K562 (cell line): Measurements from ENCODE around the gene EPHB2. TPM values are rescaled to one million over a fixed set of nuclear protein-coding genes. Genes with fewer than 3 reads are reported as not detected.

Experiments
- ATAC-seq: fragments of 200-7000 bp; cut with Tn5 transposase; 3 replicates; pipeline ENCODE4 v1.9.1; 2020; ENCODE audit warnings: moderate library complexity
- BruUV-seq: library from RNA; stranded (reverse); fragments of 400-500 nt; replicated peaks from 2 replicates; lab custom pipeline; 2021; lab: Mats Ljungman, UMichigan
- CTCF ChIA-PET: fragments of 300-600 bp; formaldehyde crosslinking; extraction: SDS; loops from one replicate; lab custom pipeline; 2021; ENCODE audit warnings: low intra/inter-chr PET ratio; lab: Yijun Ruan, JAX
- POLR2A ChIA-PET: fragments of 300-600, 350-650 bp; sonication (Branson Sonifier 250); formaldehyde crosslinking; extraction: SDS; loops from one replicate; lab custom pipeline; 2021; ENCODE audit warnings: antibody characterized with exemption, inconsistent platforms; lab: Yijun Ruan, JAX
- DNase-seq, 4 experiments: peaks; one replicate each; pipeline versions ENCODE4 v3.0.0 to v3.0.0-alpha.2; 2011 to 2018; ENCODE audit warnings: low spot score in 3 of 4, mixed read lengths in 3 of 4; ENCODE audit errors: extremely low read depth in 1 of 4
- FAIRE-seq: peaks from 2 replicates; lab custom pipeline; 2011; peaks lifted over from hg19 to GRCh38; lab: Jason Lieb, UNC
- H2AFZ ChIP-seq: 2 replicates; pipeline ENCODE4 v1.6.0; 2011; ENCODE audit warnings: low read depth, low read length, control low read depth, inconsistent platforms
- H3K27ac ChIP-seq: fragments of 200-600 bp; 3 replicates; pipeline ENCODE4 v1.8.0; 2011; ENCODE audit warnings: low read depth, mild to moderate bottlenecking, control low read depth, inconsistent platforms, low read length, moderate library complexity, mixed read lengths; ENCODE audit errors: extremely low read depth
- H3K27me3 ChIP-seq, 2 experiments: fragments of 300-600 bp in 1 of 2; 2 replicates in 1 of 2; 3 replicates in 1 of 2; pipeline versions ENCODE4 v1.6.0 to v1.8.0; 2011; ENCODE audit warnings: inconsistent platforms in 2 of 2, low read length in 2 of 2, mild to moderate bottlenecking in 1 of 2, mixed read lengths in 1 of 2, moderate library complexity in 1 of 2; ENCODE audit not compliant: control insufficient read depth in 2 of 2, insufficient read depth in 2 of 2
- H3K36me3 ChIP-seq: fragments of 300-600 bp; 3 replicates; pipeline ENCODE4 v1.8.0; 2011; ENCODE audit warnings: mild to moderate bottlenecking, low read length, inconsistent platforms; ENCODE audit not compliant: control insufficient read depth, insufficient read depth
- H3K4me1 ChIP-seq, 2 experiments: fragments of 200-600 bp in 1 of 2; replicated peaks in 1 of 2; 2 replicates in 1 of 2; 3 replicates in 1 of 2; pipeline versions ENCODE4 v1.5.1 to v1.8.0; 2011; ENCODE audit warnings: inconsistent platforms in 2 of 2, low read length in 2 of 2, mild to moderate bottlenecking in 1 of 2, mixed read lengths in 1 of 2, moderate library complexity in 1 of 2; ENCODE audit not compliant: control insufficient read depth in 2 of 2, insufficient read depth in 2 of 2
- H3K4me2 ChIP-seq: 2 replicates; pipeline ENCODE4 v1.6.1; 2011; ENCODE audit warnings: low read length, control low read depth, inconsistent platforms, mixed read lengths; ENCODE audit not compliant: insufficient read depth
- H3K4me3 ChIP-seq: fragments of 200-600 bp; sonication (generic), shearing (Covaris generic); 2 replicates; pipeline ENCODE4 v1.5.1; 2016; ENCODE audit warnings: control low read depth, inconsistent platforms
- H3K79me2 ChIP-seq: fragments of 200-600 bp; 3 replicates; pipeline ENCODE4 v1.8.0; 2011; ENCODE audit warnings: low read length, inconsistent platforms; ENCODE audit not compliant: control insufficient read depth, insufficient read depth
- H3K9ac ChIP-seq, 2 experiments: 2 replicates each; pipeline versions ENCODE4 v1.6.0 to v1.6.1; 2011; ENCODE audit warnings: low read depth in 2 of 2, low read length in 2 of 2, control low read depth in 1 of 2, inconsistent platforms in 1 of 2, mild to moderate bottlenecking in 1 of 2, mixed read lengths in 1 of 2; ENCODE audit not compliant: insufficient read depth in 1 of 2
- H3K9me1 ChIP-seq: one replicate; pipeline ENCODE4 v1.6.0; 2011; ENCODE audit warnings: inconsistent platforms, mild to moderate bottlenecking, low read length, moderate library complexity; ENCODE audit not compliant: control insufficient read depth, insufficient read depth
- H3K9me3 ChIP-seq: replicated peaks from 2 replicates; pipeline ENCODE4 v1.5.1; 2011; ENCODE audit warnings: low read depth, low read length, inconsistent platforms; ENCODE audit not compliant: control insufficient read depth, insufficient read depth
- H4K20me1 ChIP-seq: replicated peaks from 2 replicates; pipeline ENCODE4 v1.6.1; 2011; ENCODE audit warnings: low read length, inconsistent platforms, mixed read lengths; ENCODE audit not compliant: control insufficient read depth, insufficient read depth
- ELF1 ChIP-seq: fragments of 200-800 bp; sonication (Bioruptor generic); IDR thresholded peaks from 2 replicates; pipeline ENCODE4 v1.6.1; 2016; ENCODE audit warnings: missing genetic modification characterization, missing compliant biosample characterization
- FOXK2 ChIP-seq, 2 experiments: fragments of 450-650 bp; IDR thresholded peaks in 1 of 2; conservative IDR thresholded peaks in 1 of 2; 2 replicates each; pipeline ENCODE4 v1.6.1; 2016; ENCODE audit warnings: low read depth in 2 of 2, mild to moderate bottlenecking in 1 of 2
- MAFF ChIP-seq: IDR thresholded peaks from 2 replicates; pipeline ENCODE4 v1.6.1; 2012; ENCODE audit warnings: low read length, improper control_type of control experiment
- MAFG ChIP-seq: fragments of 450-650 bp; conservative IDR thresholded peaks from 2 replicates; pipeline ENCODE4 v1.6.1; 2016; ENCODE audit warnings: missing genetic modification characterization, missing compliant biosample characterization
- NFE2 ChIP-seq: IDR thresholded peaks from 2 replicates; pipeline ENCODE4 v1.6.1; 2014; ENCODE audit warnings: antibody characterized with exemption, low read depth
- NRF1 ChIP-seq, 2 experiments: fragments of 450-650 bp; IDR thresholded peaks in 1 of 2; conservative IDR thresholded peaks in 1 of 2; 2 replicates each; pipeline ENCODE4 v1.6.1; 2014; ENCODE audit warnings: mild to moderate bottlenecking in 2 of 2
- RBM25 ChIP-seq: fragments of 200-400 bp; formaldehyde crosslinking; IDR thresholded peaks from 2 replicates; pipeline ENCODE4 v1.6.1; 2018; ENCODE audit warnings: low read length, low read depth, moderate library complexity; ENCODE audit not compliant: severe bottlenecking
- ZFP30 ChIP-seq: fragments of 250-450 bp; sonication (Bioruptor Pico); IDR thresholded peaks from 2 replicates; pipeline ENCODE4 v1.8.0; 2022; ENCODE audit warnings: moderate library complexity, mild to moderate bottlenecking, inconsistent platforms, borderline replicate concordance
- WGBS: fragments of 100-300 bp; shearing (Covaris generic); methylation state at CpG from one replicate; pipeline ENCODE4 v1.1.6; 2016; ENCODE audit warnings: low coverage, mixed read lengths; ENCODE audit not compliant: insufficient coverage; ENCODE audit errors: missing lambda C conversion rate; 5-methylcytosine and 5-hydroxymethylcytosine counted together
- in situ Hi-C: fragments of 300-500 bp; cut with MboI; formaldehyde crosslinking; loops from 4 replicates; pipeline ENCODE4 v1.15.0; 2018; ENCODE audit warnings: inconsistent platforms, mixed read lengths
- intact Hi-C: fragments of 100-400 bp; cut with micrococcal nuclease; formaldehyde crosslinking; loops from 2 replicates; pipeline ENCODE4 v1.14.2; 2022
- polyA plus RNA-seq, 8 experiments: library from polyadenylated mRNA; depleted of rRNA in 4 of 8; stranded (reverse) in 5 of 8; unstranded in 3 of 8; fragments of >200 nt; fragmentation: Nextera tagmentation in 2 of 8; fragmentation: Illumina TruSeq in 1 of 8; extraction: Ambion mirVana in 2 of 8; extraction: Trizol in 1 of 8; gene quantifications; 2 replicates each; pipeline versions ENCODE4 v1.2.1 to v1.2.3, GENCODE V29; 2011 to 2014; ENCODE audit warnings: inconsistent platforms in 1 of 8, missing spikeins in 1 of 8
- total RNA-seq, 7 experiments: library from RNA; depleted of rRNA in 6 of 7; stranded (reverse); fragments of >200 nt in 6 of 7; fragmentation: Illumina TruSeq in 2 of 7; extraction: Trizol in 2 of 7; gene quantifications; 2 replicates each; pipeline versions ENCODE4 v1.2.1 to v1.2.3, GENCODE V29; 2011 to 2021; ENCODE audit warnings: low replicate concordance in 1 of 7
- TF ChIP-seq, protein P1 (sequence below), 2 experiments: fragments of 450-650 bp in 1 of 2; sonication (generic) in 1 of 2; formaldehyde crosslinking in 1 of 2; IDR thresholded peaks; 2 replicates each; pipeline versions ENCODE4 v1.7.1 to v1.9.0; 2016 to 2022; ENCODE audit warnings: inconsistent platforms in 1 of 2, mild to moderate bottlenecking in 1 of 2, missing genetic modification reagents in 1 of 2

EPHB2 gene
- total and polyA plus RNA-seq, 9 of the 15 experiments (the other 6 are each of a cell fraction or from before 2014, with no cell fraction given), result not detected

DNA sequence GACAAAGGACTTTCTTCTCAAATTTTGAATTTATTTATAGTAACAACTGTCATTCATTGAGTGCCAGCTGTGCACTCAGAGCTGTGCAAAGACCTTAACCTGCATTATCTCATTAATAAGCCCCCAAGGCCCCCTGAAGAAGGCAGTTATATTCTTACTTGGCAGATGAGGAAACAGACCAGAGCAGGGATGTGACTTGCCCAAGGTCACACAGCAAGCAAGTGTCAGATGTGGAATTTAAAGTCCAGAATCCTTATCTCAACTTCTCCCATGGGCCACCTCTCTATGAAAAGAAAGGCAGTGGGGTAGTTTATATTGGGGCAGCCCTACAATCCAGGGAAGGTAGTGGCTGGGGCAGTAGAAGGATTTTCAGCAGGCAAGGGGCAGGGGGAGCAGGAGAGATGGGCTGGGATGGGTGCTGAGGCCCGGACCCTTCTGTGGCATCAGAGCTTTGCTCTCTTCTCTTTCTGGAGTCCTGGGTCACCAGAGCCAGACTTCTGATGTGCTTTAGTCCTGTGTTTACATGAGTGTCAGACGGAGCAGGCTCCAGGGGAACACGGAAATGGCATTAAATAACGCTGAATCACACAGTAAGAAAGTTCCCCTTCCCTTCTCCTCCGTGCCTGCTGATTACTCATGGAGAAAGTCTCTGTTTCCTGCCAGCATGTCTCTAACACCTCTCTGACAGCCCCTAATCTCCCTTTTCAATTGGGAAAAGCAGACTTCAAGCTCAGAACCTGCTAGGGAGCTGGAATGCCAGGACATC is 39.5 kb downstream of the EPHB2 start:
- DNase-seq, result no peak
- Histone ChIP-seq H3K27me3 (peaks cover 10 to 46% of the 10 kb centered on the region in 2 experiments; a peak in 4 of 5 replicates), H3K79me2 (no peaks in the 10 kb centered on the region), H2AFZ (no peak overlapping the region), H3K9me3 (no peaks in the 10 kb centered on the region), H3K36me3 (no peaks in the 10 kb centered on the region), H3K4me1 (peaks cover 0 to 5% of the 10 kb centered on the region in 2 experiments; a peak in 1 of 5 replicates), H3K4me2 (no peak overlapping the region), H4K20me1 (peaks cover 7% of the 10 kb centered on the region; the same call in 1 of the 2 replicates), H3K9me1 (no peaks in the 10 kb centered on the region), H3K27ac (no peak overlapping the region), H3K9ac (no peak overlapping the region), H3K4me3 (no peak overlapping the region)
- BruUV-seq, result no TSS peak
- intact Hi-C loops, result no loop called here
- FAIRE-seq, result peak; percentile 23
- CTCF ChIA-PET, result no interaction called here
- WGBS, result 0% methylated on average over 5 of the region's 5 CpGs
- in situ Hi-C loops, result no loop called here
- POLR2A ChIA-PET, result interaction anchor here (0.7 to 2.3 kb wide), 2 partner anchors 9 to 108 kb away, joined by 4 to 10 read pairs; no protein-coding TSS in a partner anchor
- peak; percentile 53; the same call in 2 of the 3 replicates for ATAC-seq
- TF ChIP-seq NRF1 (conservative IDR thresholded peaks at IDR 0.05 in 1 of 2, IDR thresholded peaks at IDR 0.05 in 1 of 2) (no peak), FOXK2 (conservative IDR thresholded peaks at IDR 0.05 in 1 of 2, IDR thresholded peaks at IDR 0.05 in 1 of 2; ENCODE audit: low read depth in 2 of 2) (peak; percentile 74 to 79; a peak in 3 of 4 replicates), NFE2 (peak; percentile 71), MAFG (tag) (0 out of 2 replicates have a peak, but pooled peaks have one; percentile 52), ZFP30 (CRISPR knock-in tag) (no peak), RBM25 (peak; percentile 72), ELF1 (tag) (peak; percentile 71), MAFF (peak; percentile 23; the same call in 1 of the 2 replicates)
- TF ChIP-seq, protein P1, sequence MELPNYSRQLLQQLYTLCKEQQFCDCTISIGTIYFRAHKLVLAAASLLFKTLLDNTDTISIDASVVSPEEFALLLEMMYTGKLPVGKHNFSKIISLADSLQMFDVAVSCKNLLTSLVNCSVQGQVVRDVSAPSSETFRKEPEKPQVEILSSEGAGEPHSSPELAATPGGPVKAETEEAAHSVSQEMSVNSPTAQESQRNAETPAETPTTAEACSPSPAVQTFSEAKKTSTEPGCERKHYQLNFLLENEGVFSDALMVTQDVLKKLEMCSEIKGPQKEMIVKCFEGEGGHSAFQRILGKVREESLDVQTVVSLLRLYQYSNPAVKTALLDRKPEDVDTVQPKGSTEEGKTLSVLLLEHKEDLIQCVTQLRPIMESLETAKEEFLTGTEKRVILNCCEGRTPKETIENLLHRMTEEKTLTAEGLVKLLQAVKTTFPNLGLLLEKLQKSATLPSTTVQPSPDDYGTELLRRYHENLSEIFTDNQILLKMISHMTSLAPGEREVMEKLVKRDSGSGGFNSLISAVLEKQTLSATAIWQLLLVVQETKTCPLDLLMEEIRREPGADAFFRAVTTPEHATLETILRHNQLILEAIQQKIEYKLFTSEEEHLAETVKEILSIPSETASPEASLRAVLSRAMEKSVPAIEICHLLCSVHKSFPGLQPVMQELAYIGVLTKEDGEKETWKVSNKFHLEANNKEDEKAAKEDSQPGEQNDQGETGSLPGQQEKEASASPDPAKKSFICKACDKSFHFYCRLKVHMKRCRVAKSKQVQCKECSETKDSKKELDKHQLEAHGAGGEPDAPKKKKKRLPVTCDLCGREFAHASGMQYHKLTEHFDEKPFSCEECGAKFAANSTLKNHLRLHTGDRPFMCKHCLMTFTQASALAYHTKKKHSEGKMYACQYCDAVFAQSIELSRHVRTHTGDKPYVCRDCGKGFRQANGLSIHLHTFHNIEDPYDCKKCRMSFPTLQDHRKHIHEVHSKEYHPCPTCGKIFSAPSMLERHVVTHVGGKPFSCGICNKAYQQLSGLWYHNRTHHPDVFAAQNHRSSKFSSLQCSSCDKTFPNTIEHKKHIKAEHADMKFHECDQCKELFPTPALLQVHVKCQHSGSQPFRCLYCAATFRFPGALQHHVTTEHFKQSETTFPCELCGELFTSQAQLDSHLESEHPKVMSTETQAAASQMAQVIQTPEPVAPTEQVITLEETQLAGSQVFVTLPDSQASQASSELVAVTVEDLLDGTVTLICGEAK (IDR thresholded peaks at IDR 0.05), result peak; percentile 58; the same call in 1 of the 2 replicates
- TF ChIP-seq, protein P1 (CRISPR knock-in tag; IDR thresholded peaks at IDR 0.05), result no peak
